ENCODE results near the gene COL16A1.

DNA sequence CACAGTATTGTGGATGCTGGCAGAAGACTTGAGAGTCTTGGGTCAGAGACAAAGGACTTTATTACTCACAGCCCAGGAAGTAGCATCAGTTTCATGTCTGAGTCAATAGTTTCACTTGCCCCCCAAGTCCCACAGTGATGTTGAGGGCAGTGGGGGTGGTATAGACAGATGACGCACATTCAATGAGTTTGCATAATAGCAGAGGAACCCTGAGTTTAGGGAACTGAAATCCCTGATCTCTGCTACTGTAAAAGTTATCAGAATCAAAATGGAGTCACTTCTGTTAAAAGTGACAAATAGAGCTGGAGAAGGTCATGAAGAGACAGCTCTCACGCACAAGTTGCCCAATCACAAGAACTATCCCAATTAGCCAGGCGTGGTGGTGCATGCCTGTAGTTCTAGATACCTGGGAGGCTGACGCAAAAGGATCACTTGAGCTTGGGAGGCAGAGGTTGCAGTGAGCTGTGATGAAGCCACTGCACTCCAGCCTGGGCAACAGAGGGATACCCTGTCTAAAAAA, 97.8 kb downstream of the COL16A1 start:
- TF ChIP-seq, protein P1, sequence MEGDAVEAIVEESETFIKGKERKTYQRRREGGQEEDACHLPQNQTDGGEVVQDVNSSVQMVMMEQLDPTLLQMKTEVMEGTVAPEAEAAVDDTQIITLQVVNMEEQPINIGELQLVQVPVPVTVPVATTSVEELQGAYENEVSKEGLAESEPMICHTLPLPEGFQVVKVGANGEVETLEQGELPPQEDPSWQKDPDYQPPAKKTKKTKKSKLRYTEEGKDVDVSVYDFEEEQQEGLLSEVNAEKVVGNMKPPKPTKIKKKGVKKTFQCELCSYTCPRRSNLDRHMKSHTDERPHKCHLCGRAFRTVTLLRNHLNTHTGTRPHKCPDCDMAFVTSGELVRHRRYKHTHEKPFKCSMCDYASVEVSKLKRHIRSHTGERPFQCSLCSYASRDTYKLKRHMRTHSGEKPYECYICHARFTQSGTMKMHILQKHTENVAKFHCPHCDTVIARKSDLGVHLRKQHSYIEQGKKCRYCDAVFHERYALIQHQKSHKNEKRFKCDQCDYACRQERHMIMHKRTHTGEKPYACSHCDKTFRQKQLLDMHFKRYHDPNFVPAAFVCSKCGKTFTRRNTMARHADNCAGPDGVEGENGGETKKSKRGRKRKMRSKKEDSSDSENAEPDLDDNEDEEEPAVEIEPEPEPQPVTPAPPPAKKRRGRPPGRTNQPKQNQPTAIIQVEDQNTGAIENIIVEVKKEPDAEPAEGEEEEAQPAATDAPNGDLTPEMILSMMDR (IDR thresholded peaks at IDR 0.05), result no peak
- TF ChIP-seq SMC3 (IDR thresholded peaks at IDR 0.05; ENCODE audit: low read depth, low read length) (no peak), POLR2AphosphoS5 (IDR thresholded peaks at IDR 0.05; ENCODE audit: low read depth, low read length) (no peak), TEAD4 (IDR thresholded peaks at IDR 0.05; ENCODE audit: borderline replicate concordance, insufficient read depth) (no peak), CHD2 (IDR thresholded peaks at IDR 0.05; ENCODE audit: low read length, partially characterized antibody) (no peak), JUND (IDR thresholded peaks at IDR 0.05) (no peak), NFIC (IDR thresholded peaks at IDR 0.05; ENCODE audit: borderline replicate concordance) (no peak), GATA2 (CRISPR knock-in tag; IDR thresholded peaks at IDR 0.05) (no peak)
- TF ChIP-seq, protein P2, sequence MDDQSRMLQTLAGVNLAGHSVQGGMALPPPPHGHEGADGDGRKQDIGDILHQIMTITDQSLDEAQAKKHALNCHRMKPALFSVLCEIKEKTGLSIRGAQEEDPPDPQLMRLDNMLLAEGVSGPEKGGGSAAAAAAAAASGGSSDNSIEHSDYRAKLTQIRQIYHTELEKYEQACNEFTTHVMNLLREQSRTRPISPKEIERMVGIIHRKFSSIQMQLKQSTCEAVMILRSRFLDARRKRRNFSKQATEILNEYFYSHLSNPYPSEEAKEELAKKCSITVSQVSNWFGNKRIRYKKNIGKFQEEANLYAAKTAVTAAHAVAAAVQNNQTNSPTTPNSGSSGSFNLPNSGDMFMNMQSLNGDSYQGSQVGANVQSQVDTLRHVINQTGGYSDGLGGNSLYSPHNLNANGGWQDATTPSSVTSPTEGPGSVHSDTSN (IDR thresholded peaks at IDR 0.05), result no peak

Measured in SK-N-SH (cell line).